T-helper 1 cell (primary cell): Measurements from ENCODE around the gene ZNF184.

Experiments used
- DNase-seq, 5 donors: peaks; one replicate each; pipeline ENCODE4 v3.0.0-alpha.2; 2012 to 2020
- total RNA-seq, 4 donors: gene quantifications; one replicate each; lab custom pipeline; 2026; lab: John Stamatoyannopoulos, UW

The ZNF184 gene
- total RNA-seq = 30.9 to 57.7 (median 46.5) reads per million in 4 donors

GRCh38 chr6:27472617-27473400, at the start of gene ZNF184:
Gene ZNF184, minus strand, starts transcription at chr6:27473105. Its CDS starts 811 bp downstream, at chr6:27472294.
- peak; percentile 68 to 94 (median 76) for DNase-seq

GRCh38 chr6:27518881-27519795, 46.2 kb upstream of the ZNF184 start:
- DNase-seq = peak in 4 of 5 donors; percentile 30 to 67 (median 46)

GRCh38 chr6:27517928-27518787, 45.3 kb upstream of the ZNF184 start:
- no peak for DNase-seq

- DNase-seq = no peak
Observed at GRCh38 chr6:27517238-27517637, 44.3 kb upstream of the ZNF184 start.

GRCh38 chr6:27514906-27515495, 42.1 kb upstream of the ZNF184 start:
- no peak for DNase-seq

- DNase-seq = no peak
Observed at GRCh38 chr6:27512525-27512924, 39.6 kb upstream of the ZNF184 start.

- DNase-seq = no peak
Observed at GRCh38 chr6:27507041-27507956, 34.4 kb upstream of the ZNF184 start.

- peak in 4 of 5 donors; percentile 20 to 60 (median 47) for DNase-seq
Observed at GRCh38 chr6:27505209-27506027, 32.5 kb upstream of the ZNF184 start.

GRCh38 chr6:27503436-27504030, 30.6 kb upstream of the ZNF184 start:
- peak; percentile 45 to 77 (median 59) for DNase-seq

- DNase-seq = peak; percentile 17 to 72 (median 35)
Observed at GRCh38 chr6:27502508-27503435, 29.9 kb upstream of the ZNF184 start.

GRCh38 chr6:27501187-27501586, 28.3 kb upstream of the ZNF184 start:
- no peak for DNase-seq

- no peak for DNase-seq
Observed at GRCh38 chr6:27500177-27500576, 27.3 kb upstream of the ZNF184 start.

GRCh38 chr6:27495386-27496135, 22.7 kb upstream of the ZNF184 start:
- peak in 2 of 5 donors; percentile 7 to 65 for DNase-seq

- no peak for DNase-seq
Observed at GRCh38 chr6:27494987-27495385, 22.1 kb upstream of the ZNF184 start.

GRCh38 chr6:27494103-27494502, 21.2 kb upstream of the ZNF184 start:
- no peak for DNase-seq

GRCh38 chr6:27492631-27493190, 19.8 kb upstream of the ZNF184 start:
- DNase-seq = no peak
